Heart right ventricle (tissue), 16 donors: ENCODE results near the gene R3HDM4. TPM values are rescaled to one million over a fixed set of nuclear protein-coding genes. Genes with fewer than 3 reads are reported as not detected.
A peak's percentile ranks its signal among the peaks of the same experiment; 100 is the strongest.

Experiments
- ATAC-seq, 8 donors: fragments of 200-7000 bp; cut with Tn5 transposase; one replicate each; pipeline ENCODE4 v1.9.1; 2020; ENCODE audit warnings: mild to moderate bottlenecking in 8 of 8, moderate library complexity in 8 of 8, moderate number of reproducible peaks in 1 of 8
- DNase-seq, 2 donors: peaks; one replicate each; pipeline ENCODE4 v3.0.0-alpha.2; 2020
- H3K27ac ChIP-seq, 10 donors: fragments of 200-600 bp; sonication (generic) in 2 of 10; one replicate each; pipeline versions ENCODE4 v1.5.0 to v1.8.0; 2020 to 2022; ENCODE audit warnings: mild to moderate bottlenecking in 3 of 10
- H3K27me3 ChIP-seq, 7 donors: fragments of 200-600 bp; one replicate each; pipeline ENCODE4 v1.8.0; 2021 to 2022; ENCODE audit warnings: mild to moderate bottlenecking in 2 of 7
- H3K36me3 ChIP-seq, 9 donors: fragments of 200-600 bp; sonication (generic) in 1 of 9; one replicate each; pipeline versions ENCODE4 v1.5.0 to v1.8.0; 2020 to 2022; ENCODE audit warnings: mild to moderate bottlenecking in 2 of 9
- H3K4me1 ChIP-seq, 9 donors: fragments of 200-600 bp; sonication (generic) in 1 of 9; one replicate each; pipeline versions ENCODE4 v1.5.0 to v1.8.0; 2020 to 2022; ENCODE audit warnings: mild to moderate bottlenecking in 4 of 9
- H3K4me3 ChIP-seq, 10 donors: fragments of 200-600 bp; sonication (generic) in 2 of 10; one replicate each; pipeline versions ENCODE4 v1.5.0 to v1.8.0; 2020 to 2022; ENCODE audit warnings: mild to moderate bottlenecking in 7 of 10, moderate library complexity in 2 of 10
- H3K9me3 ChIP-seq, 11 donors: fragments of 200-600 bp in 10 of 11; sonication (generic) in 2 of 11; one replicate each; pipeline versions ENCODE4 v1.5.0 to v1.8.0; 2013 to 2022; ENCODE audit warnings: mild to moderate bottlenecking in 2 of 11, control low read depth in 1 of 11, moderate library complexity in 1 of 11
- CTCF ChIP-seq, 9 donors: fragments of 200-600 bp; sonication (generic) in 2 of 9; IDR thresholded peaks; one replicate each; pipeline versions ENCODE4 v1.5.0 to v1.8.0; 2021 to 2022; ENCODE audit warnings: antibody characterized with exemption in 9 of 9, mild to moderate bottlenecking in 5 of 9, moderate library complexity in 1 of 9
- WGBS, 2 donors: extraction: QIAGEN DNeasy Blood & Tissue Kit; methylation state at CpG; one replicate each; pipeline ENCODE4 v1.1.7; 2013; ENCODE audit warnings: inconsistent platforms in 1 of 2; 5-methylcytosine and 5-hydroxymethylcytosine counted together
- intact Hi-C, 10 donors: fragments of 100-400 bp; cut with DNase I; formaldehyde crosslinking; loops; one replicate each; pipeline versions ENCODE4 v1.11.1 to v1.14.2; 2022
- polyA plus RNA-seq, 2 donors: library from polyadenylated mRNA; stranded (reverse); fragments of 200-250 nt; gene quantifications; one replicate each; pipeline ENCODE4 v1.2.3, GENCODE V29; 2013
- total RNA-seq, 10 donors: library from RNA; stranded (reverse); fragmentation: NEBNext Ultra II Directional in 3 of 10; extraction: Animal tissue kit (Norgen Biotek cat#: 25700) in 3 of 10; gene quantifications; one replicate each; pipeline versions ENCODE4 v1.2.1 to v1.2.4, GENCODE V29; 2021 to 2023
- donor health status: Arrhythmogenic right ventricular cardiomyopathy.
- donor health status: ischemic (EF 13 %, LVEDD 7.1; RV severe dilation, severe dysfunction).
- donor health status: healthy with polysubstance abuse.
- donor health status: DM: no; HTN: yes; CAD: no.
- donor health status: DM: no; HTN: no; CAD: no.
- donor health status: ischemic (EF 25% LVEDD 6.9; RV normal size, moderate dysfunction).
- donor health status: ischemic (EF 25% LVEDD 5.7; RV mildly dilated, moderate dysfunction).
- donor health status: healthy.
- donor health status: DM: yes; HTN: yes; CAD: no.
- donor health status: Ischemic cardiomyopathy.
- donor health status: ischemic (EF 35%, LVEDD 5.7; RV mildly dilated, moderate dysfunction).
- donor health status: nonischemic (EF 11% LVEDD 7.7; RV severe dilation, severe dysfunction).
- donor health status: DM: yes; HTN: yes; CAD: no.
- donor health status: PGD.
- donor health status: ischemic (EF 29% LVEDD 5.4; RV normal size, mild dysfunction).
- donor health status: nonischemic (EF 23%, LVEDD 6.1; RV moderate dilation, normal function).

Gene R3HDM4
- total and polyA plus RNA-seq, 12 donors: 16.3 to 49.8 (median 20.8) TPM

DNA sequence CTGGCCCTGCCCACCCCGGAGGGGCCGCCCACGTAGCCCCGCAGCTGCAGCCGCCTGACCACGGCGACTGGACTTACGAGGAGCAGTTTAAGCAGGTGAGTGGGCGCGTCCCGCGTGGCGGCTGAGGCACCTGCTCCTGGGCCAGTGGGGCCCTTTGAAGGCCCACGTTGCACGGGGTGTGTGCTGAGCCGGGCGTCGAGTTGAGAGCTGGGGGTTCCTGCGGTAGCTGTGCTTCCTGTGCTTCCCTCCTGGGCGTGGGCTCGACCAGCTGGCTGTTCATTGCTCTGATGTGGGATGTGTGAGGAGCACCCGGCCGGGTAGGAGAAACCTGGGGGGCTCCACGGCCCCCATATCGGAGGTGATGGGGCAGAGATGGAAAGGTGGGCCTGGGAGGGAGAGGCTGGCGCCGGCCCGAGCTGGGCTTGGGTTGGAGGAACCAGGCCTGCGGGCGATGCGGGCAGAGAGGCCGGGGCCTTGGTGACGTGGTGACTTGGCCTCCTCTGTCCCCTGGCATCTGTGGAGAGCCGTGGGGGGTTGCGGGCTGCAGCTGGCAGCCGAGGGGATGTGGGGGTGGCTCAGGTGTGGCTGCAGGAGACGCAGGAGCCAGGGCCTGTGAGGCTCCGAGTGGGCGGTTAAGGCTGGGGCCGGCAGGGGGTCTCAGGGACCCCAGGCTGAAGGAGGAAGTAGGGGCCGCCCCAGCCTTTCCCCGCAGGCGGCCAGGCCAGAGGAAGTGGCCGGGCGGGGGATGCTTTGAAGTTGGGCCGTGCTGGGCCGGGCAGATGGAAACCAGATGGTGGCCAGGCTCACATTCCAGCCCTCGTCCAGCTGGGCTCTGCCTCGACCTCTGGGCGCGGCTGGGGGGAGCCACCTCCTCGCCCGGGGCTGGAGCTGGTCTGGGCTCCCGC is 19.9 kb upstream of the R3HDM4 start:
- WGBS, 2 donors: 33 to 36% methylated on average over 54 of the region's 54 CpGs
- peak overlapping the region in 8 of 10 donors; percentile 56 to 76 (median 69) for H3K27ac ChIP-seq
- no peaks in the 10 kb centered on the region for H3K9me3 ChIP-seq
- TF ChIP-seq CTCF (IDR thresholded peaks at IDR 0.05): peak in 1 of 9 donors; percentile 12
- H3K36me3 ChIP-seq: peaks cover 0 to 7% (median 0%) of the 10 kb centered on the region in 9 donors
- H3K4me3 ChIP-seq: peak overlapping the region in 8 of 10 donors; percentile 2 to 42 (median 29)
- ATAC-seq (peak; percentile 72 to 84 (median 78)), DNase-seq (peak; percentile 79 to 81)
- intact Hi-C loops: no loop called here
- no peaks in the 10 kb centered on the region for H3K27me3 ChIP-seq
- peaks cover 28 to 51% (median 35%) of the 10 kb centered on the region in 9 donors for H3K4me1 ChIP-seq

GRCh38 chr19:931860-932647 is 19.0 kb upstream of the R3HDM4 start:
- peaks cover 30 to 60% (median 42%) of the 10 kb centered on the region in 9 donors for H3K4me1 ChIP-seq
- no peak for DNase-seq
- WGBS, 2 donors: 88 to 89% methylated on average over 32 of the region's 32 CpGs

DNA sequence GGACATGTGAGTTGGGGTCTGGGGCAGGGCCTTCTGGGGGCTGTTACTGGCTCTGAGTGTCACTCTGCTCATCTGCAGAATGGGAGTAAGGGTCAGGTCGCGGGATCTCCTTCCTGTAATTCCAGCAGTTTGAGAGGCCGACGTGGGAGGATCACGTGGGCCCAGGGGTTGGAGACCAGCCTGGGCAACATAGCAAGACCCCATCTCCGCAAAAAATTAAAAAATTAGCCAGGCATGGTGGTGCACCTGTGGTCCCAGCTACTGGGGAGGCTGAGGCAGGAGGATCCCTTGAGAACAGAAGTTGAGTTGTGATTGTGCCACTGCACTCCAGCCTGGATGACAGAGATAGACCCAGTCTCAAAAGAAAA is 16.9 kb upstream of the R3HDM4 start:
- Histone ChIP-seq H3K27me3 (no peaks in the 10 kb centered on the region), H3K4me1 (peaks cover 28 to 58% (median 42%) of the 10 kb centered on the region in 9 donors), H3K4me3 (no peak overlapping the region), H3K9me3 (no peaks in the 10 kb centered on the region), H3K27ac (no peak overlapping the region), H3K36me3 (peaks cover 0 to 7% (median 0%) of the 10 kb centered on the region in 9 donors)
- 95 to 97% methylated on average over 6 of the region's 6 CpGs for WGBS, 2 donors
- intact Hi-C loops: loop anchor here in 4 of 10 donors (2.0 to 10.0 kb wide), 4 partner anchors 67 to 315 kb away; partner anchors contain the start of genes ATP5F1D (in 2 of the 4), CBARP (in 1 of the 4) and MIDN (in 1 of the 4)
- DNase-seq (no peak), ATAC-seq (no peak)
- no peak for TF ChIP-seq CTCF (IDR thresholded peaks at IDR 0.05)

More at GRCh38 chr19:931860-932647, 19.0 kb upstream of the R3HDM4 start:
- Histone ChIP-seq H3K27ac (peak overlapping the region in 8 of 10 donors; percentile 56 to 76 (median 69)), H3K4me3 (peak overlapping the region in 3 of 10 donors; percentile 26 to 42 (median 41)), H3K27me3 (no peaks in the 10 kb centered on the region), H3K9me3 (no peaks in the 10 kb centered on the region), H3K36me3 (peaks cover 0 to 7% (median 0%) of the 10 kb centered on the region in 9 donors)
- intact Hi-C loops: no loop called here
- no peak for ATAC-seq
- TF ChIP-seq CTCF (IDR thresholded peaks at IDR 0.05): no peak
